ENCODE results near the gene PECR. TPM values are rescaled to one million over a fixed set of nuclear protein-coding genes. Genes with fewer than 3 reads are reported as not detected.

PECR gene
- total RNA-seq, 1 experiment from 2014 or later: 16.3 TPM

- no TSS peak for BruUV-seq (replicated peaks)
- no peaks in the 10 kb centered on the region for H3K9me3 ChIP-seq (ENCODE audit: control insufficient read depth in 1 of 2, insufficient read depth in 1 of 2, low read depth in 1 of 2, low read length in 2 of 2)
- peaks cover 94% of the 10 kb centered on the region for H3K79me2 ChIP-seq (ENCODE audit: insufficient read depth, low read length)
- peak; percentile 53 for ATAC-seq
- no peak overlapping the region for H3K9ac ChIP-seq (ENCODE audit: low read length)
- H3K4me1 ChIP-seq (ENCODE audit: control insufficient read depth in 1 of 2, insufficient read depth in 2 of 2, low read length in 2 of 2): peaks cover 7 to 22% of the 10 kb centered on the region in 2 experiments; a peak in 3 of 4 replicates
- H2AFZ ChIP-seq (ENCODE audit: low read depth, low read length, poor library complexity, severe bottlenecking): no peak overlapping the region
- DNase-seq (ENCODE audit: low read depth, low spot score): no peak
- no peaks in the 10 kb centered on the region for H3K27me3 ChIP-seq (ENCODE audit: insufficient read depth, low read length)
- peak overlapping the region; percentile 23 for H3K27ac ChIP-seq (ENCODE audit: low read depth, low read length)
- POLR2A ChIA-PET: interaction anchor here (0.7 to 0.9 kb wide), 3 partner anchors 12 to 35 kb away, joined by 3 read pairs; no protein-coding TSS in a partner anchor
- H3K9me2 ChIP-seq (ENCODE audit: insufficient read depth): no peaks in the 10 kb centered on the region
- peaks cover 33% of the 10 kb centered on the region; the same call in 1 of the 2 replicates for H4K20me1 ChIP-seq (ENCODE audit: insufficient read depth)
- CTCF ChIA-PET: interaction anchor here (0.6 to 1.2 kb wide), 12 partner anchors 9 to 56 kb away, joined by 3 to 12 read pairs (median 4); partner anchors contain the start of genes PECR and TMEM169
- intact Hi-C loops (cut with micrococcal nuclease): loop anchor here (5.0 kb wide), 2 partner anchors 288 to 388 kb away; no protein-coding TSS in a partner anchor
- peaks cover 49 to 80% of the 10 kb centered on the region in 2 experiments for H3K36me3 ChIP-seq (ENCODE audit: control insufficient read depth in 1 of 2, insufficient read depth in 2 of 2, low read length in 2 of 2)
- TF ChIP-seq CBX3 (IDR thresholded peaks at IDR 0.05; ENCODE audit: low read depth): no peak
- TF ChIP-seq RAD21 (IDR thresholded peaks at IDR 0.05; ENCODE audit: low read depth): no peak
- TF ChIP-seq SIN3A (IDR thresholded peaks at IDR 0.05; ENCODE audit: low read depth): no peak
- no peak for TF ChIP-seq EGR1 (IDR thresholded peaks at IDR 0.05; ENCODE audit: low read depth)
- no peak for TF ChIP-seq SP1 (IDR thresholded peaks at IDR 0.05; ENCODE audit: low read depth)
- no peak for TF ChIP-seq POLR2A (IDR thresholded peaks at IDR 0.05; ENCODE audit: borderline replicate concordance, extremely low read depth, insufficient read depth, insufficient read length)
- no peak for TF ChIP-seq ELF1 (IDR thresholded peaks at IDR 0.05; ENCODE audit: borderline replicate concordance, low read depth)
- no peak for TF ChIP-seq SRF (IDR thresholded peaks at IDR 0.05; ENCODE audit: low read depth)
- TF ChIP-seq YY1 (IDR thresholded peaks at IDR 0.05; ENCODE audit: extremely low read depth, insufficient replicate concordance, low read depth, low read length): no peak
- TF ChIP-seq ATF3 (IDR thresholded peaks at IDR 0.05): no peak
- no peak for TF ChIP-seq ZFX (IDR thresholded peaks at IDR 0.05)
- no peak for TF ChIP-seq CTCF (IDR thresholded peaks at IDR 0.05 in 2 of 3, conservative IDR thresholded peaks at IDR 0.05 in 1 of 3; ENCODE audit: borderline replicate concordance in 1 of 3, insufficient read depth in 1 of 3, low read depth in 2 of 3, low read length in 2 of 3)
- no peak for TF ChIP-seq TCF7L2 (IDR thresholded peaks at IDR 0.05; ENCODE audit: borderline replicate concordance, extremely low read depth, insufficient read depth, insufficient read length)
- no peak for TF ChIP-seq EZH2phosphoT487 (IDR thresholded peaks at IDR 0.05; ENCODE audit: borderline replicate concordance)
- no peak for TF ChIP-seq REST (IDR thresholded peaks at IDR 0.05; ENCODE audit: low read depth)
- TF ChIP-seq ZBTB33 (IDR thresholded peaks at IDR 0.05; ENCODE audit: extremely low read depth, insufficient replicate concordance, low read length): no peak
- TF ChIP-seq FOSL1 (IDR thresholded peaks at IDR 0.05; ENCODE audit: low read depth): no peak
- TF ChIP-seq JUND (IDR thresholded peaks at IDR 0.05): no peak
- no peak for TF ChIP-seq ZNF274 (IDR thresholded peaks at IDR 0.05; ENCODE audit: low read depth, low read length)
- no peak for TF ChIP-seq CEBPB (IDR thresholded peaks at IDR 0.05; ENCODE audit: low read depth)
- RAD21 ChIA-PET (ENCODE audit: low non-redundant PET in 1 of 2, low total read pairs in 2 of 2, uncharacterized antibody in 2 of 2, unreplicated experiment in 2 of 2): no interaction called here
- H3K4me2 ChIP-seq (ENCODE audit: low read length): peak overlapping the region; percentile 41
- H3K4me3 ChIP-seq (replicated peaks in 1 of 2; ENCODE audit: low read depth in 1 of 2, low read length in 2 of 2): no peak overlapping the region
These were observed 32.7 kb upstream of the PECR start for GRCh38 chr2:216114382-216114713.
